ENCODE data around the gene RHOBTB3.

The RHOBTB3 gene

GRCh38 chr5:95731571-95732554, 727 bp downstream of the RHOBTB3 start:
- DNase-seq (ENCODE audit: low read depth in 1 of 2, low spot score in 1 of 2) = peak in 1 of 2 donors; percentile 6

GRCh38 chr5:95733107-95733665, 2.0 kb downstream of the RHOBTB3 start:
- no peak for DNase-seq (ENCODE audit: low read depth in 1 of 2, low spot score in 1 of 2)

DNA sequence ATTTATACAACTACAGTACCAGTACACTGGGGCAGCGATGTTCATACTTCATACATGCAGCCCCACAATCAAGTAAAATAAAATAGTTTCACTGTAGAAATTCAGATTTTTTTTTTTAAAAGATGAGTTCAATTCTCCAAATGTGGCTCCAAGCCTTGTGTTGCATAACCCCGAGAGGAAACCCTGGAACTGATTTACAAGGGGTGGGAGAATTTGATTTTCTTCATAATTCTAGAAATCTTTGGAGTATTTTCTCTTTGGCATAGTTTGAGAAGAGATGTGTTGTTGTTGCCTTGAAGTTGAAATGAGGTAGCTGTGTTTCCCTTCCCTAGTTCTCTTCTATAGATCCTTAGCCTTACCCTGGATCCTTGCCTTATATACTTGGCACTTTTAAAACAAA, 3.1 kb downstream of the RHOBTB3 start:
- no peak for DNase-seq (ENCODE audit: low read depth in 1 of 2, low spot score in 1 of 2)

GRCh38 chr5:95734906-95735305, 3.8 kb downstream of the RHOBTB3 start:
- DNase-seq (ENCODE audit: low read depth in 1 of 2, low spot score in 1 of 2) = no peak

- DNase-seq (ENCODE audit: low read depth in 1 of 2, low spot score in 1 of 2) = no peak
These were observed 4.3 kb downstream of the RHOBTB3 start for GRCh38 chr5:95735406-95735805.

GRCh38 chr5:95738072-95738471, 6.9 kb downstream of the RHOBTB3 start:
- no peak for DNase-seq (ENCODE audit: low read depth in 1 of 2, low spot score in 1 of 2)

DNA sequence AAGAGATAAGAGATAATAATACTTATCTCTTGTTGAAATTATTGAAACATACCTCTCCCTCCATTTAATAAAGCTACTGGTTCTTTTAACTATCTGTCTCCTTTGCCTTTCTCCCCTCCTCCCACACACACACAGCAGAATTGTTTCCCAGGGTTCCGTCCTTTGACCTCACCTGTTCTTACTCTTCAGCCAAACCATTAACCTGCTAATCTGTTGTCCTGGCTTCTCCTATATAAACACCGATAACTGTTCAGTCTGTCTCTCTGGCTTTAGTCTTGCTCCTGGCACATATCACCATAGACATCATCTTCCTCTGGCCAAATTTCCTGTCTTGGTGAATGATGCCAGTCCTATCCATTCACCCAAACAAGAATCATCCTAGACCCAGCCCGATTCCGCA, 7.7 kb downstream of the RHOBTB3 start:
- no peak for DNase-seq (ENCODE audit: low read depth in 1 of 2, low spot score in 1 of 2)

- DNase-seq (ENCODE audit: low read depth in 1 of 2, low spot score in 1 of 2) = no peak
These were observed 8.7 kb downstream of the RHOBTB3 start for GRCh38 chr5:95739857-95740256.

DNA sequence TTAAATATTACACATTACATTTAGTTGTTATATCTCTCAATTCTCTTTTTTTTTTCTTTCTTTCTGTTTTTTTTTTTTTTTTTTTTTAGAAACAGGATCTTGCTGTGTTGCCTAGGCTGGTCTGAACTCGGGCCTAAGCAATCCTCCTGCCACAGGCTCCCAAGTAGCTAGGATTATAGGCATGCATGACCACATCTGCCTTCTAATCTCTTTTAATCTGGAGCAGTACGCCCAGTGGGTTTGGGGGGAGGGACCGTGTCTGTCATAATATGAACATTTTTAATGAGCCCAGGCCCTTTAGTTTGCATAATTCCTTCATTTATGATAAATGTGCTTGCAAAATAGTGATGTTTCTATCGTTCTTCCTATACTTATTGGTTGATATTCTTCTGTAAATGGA, 10.3 kb downstream of the RHOBTB3 start:
- DNase-seq (ENCODE audit: low read depth in 1 of 2, low spot score in 1 of 2) = no peak

DNA sequence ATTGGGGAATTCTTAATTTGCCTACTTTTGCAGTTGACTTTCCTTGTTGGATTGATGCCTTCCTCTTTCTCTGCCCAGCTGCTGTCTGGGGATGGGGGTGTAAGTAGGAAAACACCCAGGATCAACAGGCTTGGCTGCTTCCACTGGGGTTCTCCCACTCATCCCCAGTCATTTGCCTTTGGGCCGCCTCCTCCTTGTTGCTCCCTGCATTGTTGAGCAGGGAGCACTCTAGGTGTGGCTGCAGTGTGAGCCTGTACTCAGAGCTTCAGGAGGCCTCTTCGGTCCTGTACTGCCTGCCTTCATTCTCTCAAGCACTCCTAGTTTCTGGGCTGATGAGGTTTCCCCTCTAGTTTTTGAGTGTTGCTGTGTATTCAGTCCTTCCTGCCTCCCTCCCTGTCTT, 12.1 kb downstream of the RHOBTB3 start:
- no peak for DNase-seq (ENCODE audit: low read depth in 1 of 2, low spot score in 1 of 2)

GRCh38 chr5:95743877-95744276, 12.7 kb downstream of the RHOBTB3 start:
- DNase-seq (ENCODE audit: low read depth in 1 of 2, low spot score in 1 of 2) = no peak

- DNase-seq (ENCODE audit: low read depth in 1 of 2, low spot score in 1 of 2) = no peak
These were observed 15.1 kb downstream of the RHOBTB3 start for GRCh38 chr5:95746194-95746593.

GRCh38 chr5:95746722-95747679, 15.9 kb downstream of the RHOBTB3 start:
- no peak for DNase-seq (ENCODE audit: low read depth in 1 of 2, low spot score in 1 of 2)

GRCh38 chr5:95748133-95748532, 17.0 kb downstream of the RHOBTB3 start:
- no peak for DNase-seq (ENCODE audit: low read depth in 1 of 2, low spot score in 1 of 2)

GRCh38 chr5:95754545-95754944, 23.4 kb downstream of the RHOBTB3 start:
- no peak for DNase-seq (ENCODE audit: low read depth in 1 of 2, low spot score in 1 of 2)

- no peak for DNase-seq (ENCODE audit: low read depth in 1 of 2, low spot score in 1 of 2)
These were observed 27.9 kb downstream of the RHOBTB3 start for GRCh38 chr5:95759005-95759404.

DNA sequence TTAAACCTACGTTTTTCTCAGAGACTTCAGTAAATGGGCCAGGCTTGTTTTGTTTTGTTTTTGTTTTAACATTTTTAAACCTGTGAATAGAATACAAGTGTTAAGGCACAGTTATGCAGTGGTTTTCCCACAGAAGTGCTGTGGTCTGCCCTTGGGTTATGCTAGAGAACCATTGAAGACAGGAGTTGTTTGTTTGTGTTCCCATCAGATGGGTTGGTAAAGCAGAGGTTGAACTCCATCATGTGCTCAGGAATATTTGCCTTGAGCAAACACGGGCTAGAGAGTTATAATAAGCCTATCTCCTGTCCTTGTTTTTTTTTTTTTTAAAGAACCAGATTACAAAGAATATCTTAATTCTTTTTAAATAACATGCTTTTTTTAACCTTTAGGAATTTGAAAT, 28.5 kb downstream of the RHOBTB3 start:
- DNase-seq (ENCODE audit: low read depth in 1 of 2, low spot score in 1 of 2) = no peak

DNA sequence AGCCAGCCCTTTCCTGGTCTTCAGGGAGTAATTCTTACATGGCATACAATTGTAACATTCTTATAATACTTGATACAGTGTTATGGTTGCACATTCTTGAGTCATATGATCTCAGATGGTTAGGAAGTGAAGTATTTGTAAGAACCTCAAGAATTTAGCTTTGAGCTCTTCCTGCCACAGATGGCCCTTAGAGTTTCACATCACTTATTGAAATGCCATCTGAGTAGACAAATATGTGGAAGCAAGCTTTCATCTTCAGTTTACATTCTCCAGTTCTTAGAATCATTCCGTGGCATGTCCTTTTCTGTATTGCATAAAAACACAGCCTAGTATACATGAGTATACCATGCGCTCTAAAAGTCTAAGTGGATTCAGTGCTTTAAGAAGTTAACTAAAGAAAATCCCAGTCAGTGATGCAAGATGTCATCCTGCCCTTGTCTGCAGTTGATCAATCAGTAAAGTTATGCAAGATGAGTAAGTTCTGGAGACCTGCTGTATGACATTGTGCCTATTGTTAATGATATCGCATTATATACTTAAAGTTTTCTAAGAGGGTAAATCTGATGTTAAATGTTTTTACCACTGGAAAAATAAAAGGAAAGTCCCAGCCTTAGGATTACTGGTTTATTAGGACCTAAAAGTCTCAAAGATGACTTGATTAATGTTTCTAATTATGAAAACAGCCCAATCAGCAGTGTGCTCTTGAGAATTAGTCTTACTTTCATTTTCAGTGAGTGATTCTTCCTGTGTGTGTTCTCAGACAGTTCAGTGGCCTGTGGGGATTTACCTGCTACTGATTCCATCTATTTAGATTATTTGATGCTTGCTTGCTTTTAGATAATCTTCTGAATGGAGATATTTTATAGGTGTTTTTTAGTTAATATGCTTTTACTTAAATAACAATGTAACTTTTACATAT, 29.4 kb downstream of the RHOBTB3 start:
- DNase-seq (ENCODE audit: low read depth in 1 of 2, low spot score in 1 of 2) = no peak

GRCh38 chr5:95761771-95762651, 30.9 kb downstream of the RHOBTB3 start:
- no peak for DNase-seq (ENCODE audit: low read depth in 1 of 2, low spot score in 1 of 2)
